Gastrocnemius medialis (tissue), 4 donors: Measurements from ENCODE around the gene FBRSL1. TPM values are rescaled to one million over a fixed set of nuclear protein-coding genes. Genes with fewer than 3 reads are reported as not detected.

Source experiments
- ATAC-seq, 2 donors: fragments of 150-250 bp; one replicate each; pipeline ENCODE4 v1.9.1; 2016
- DNase-seq, 2 donors: peaks; one replicate each; pipeline ENCODE4 v3.0.0-alpha.2; 2019
- H3K27ac ChIP-seq, 4 donors: fragments of 200-600 bp; sonication (generic); 1 replicate in 1 of 4; 2 replicates in 3 of 4; pipeline ENCODE4 v1.5.1; 2016 to 2018; ENCODE audit warnings: mild to moderate bottlenecking in 2 of 4, moderate library complexity in 1 of 4
- H3K27me3 ChIP-seq, 3 donors: fragments of 200-600 bp; sonication (generic) in 2 of 3; 1 replicate in 1 of 3; 2 replicates in 2 of 3; pipeline versions ENCODE4 v1.5.1 to v1.6.0; 2016 to 2019; ENCODE audit warnings: mild to moderate bottlenecking in 1 of 3, moderate library complexity in 1 of 3
- H3K36me3 ChIP-seq, 2 donors: fragments of 200-600 bp; sonication (generic) in 1 of 2; one replicate each; pipeline ENCODE4 v1.5.1; 2017 to 2018
- H3K4me1 ChIP-seq, 2 donors: fragments of 200-600 bp; sonication (generic) in 1 of 2; one replicate each; pipeline ENCODE4 v1.5.1; 2016 to 2017; ENCODE audit warnings: mild to moderate bottlenecking in 2 of 2
- H3K4me3 ChIP-seq, 4 donors: fragments of 200-600 bp; sonication (generic) in 3 of 4; 1 replicate in 1 of 4; 2 replicates in 3 of 4; pipeline ENCODE4 v1.5.1; 2016 to 2019; ENCODE audit warnings: mild to moderate bottlenecking in 2 of 4
- H3K9me3 ChIP-seq, 3 donors: fragments of 200-600 bp; sonication (generic) in 2 of 3; 1 replicate in 1 of 3; 2 replicates in 2 of 3; pipeline ENCODE4 v1.5.1; 2016 to 2019
- POLR2A ChIP-seq, 2 donors: fragments of 450-650 bp; IDR thresholded peaks; one replicate each; pipeline ENCODE4 v1.6.1; 2017; ENCODE audit warnings: antibody characterized with exemption in 2 of 2, mild to moderate bottlenecking in 2 of 2, moderate library complexity in 2 of 2
- in situ Hi-C, 4 donors: fragments of 200-750 bp; cut with MboI; loops; one replicate each; pipeline versions ENCODE4 v1.15.0 to v1.8.0; 2017; ENCODE audit warnings: low sequenced_read_pairs in 4 of 4
- intact Hi-C: fragments of 100-400 bp; cut with DNase I; formaldehyde crosslinking; loops from one replicate; pipeline ENCODE4 v1.15.1; 2023; ENCODE audit warnings: low total_unique reads
- total RNA-seq, 4 donors: library from RNA; depleted of rRNA; stranded (reverse); fragments of >200 nt; gene quantifications; one replicate each; pipeline versions ENCODE4 v1.1.0 to v1.2.3, GENCODE V29; 2016
- TF ChIP-seq, protein P1 (sequence below), 5 experiments: fragments of 450-650 bp in 3 of 5; fragments of 200-600 bp in 2 of 5; sonication (generic) in 2 of 5; IDR thresholded peaks in 4 of 5; conservative IDR thresholded peaks in 1 of 5; 1 replicate in 4 of 5; 2 replicates in 1 of 5; pipeline ENCODE4 v1.5.1; 2016 to 2019; ENCODE audit warnings: antibody characterized with exemption in 5 of 5, mild to moderate bottlenecking in 3 of 5, moderate library complexity in 3 of 5

The FBRSL1 gene
- total RNA-seq, 4 donors from 2014 or later: 8.4 to 29.4 (median 22.8) TPM

DNA sequence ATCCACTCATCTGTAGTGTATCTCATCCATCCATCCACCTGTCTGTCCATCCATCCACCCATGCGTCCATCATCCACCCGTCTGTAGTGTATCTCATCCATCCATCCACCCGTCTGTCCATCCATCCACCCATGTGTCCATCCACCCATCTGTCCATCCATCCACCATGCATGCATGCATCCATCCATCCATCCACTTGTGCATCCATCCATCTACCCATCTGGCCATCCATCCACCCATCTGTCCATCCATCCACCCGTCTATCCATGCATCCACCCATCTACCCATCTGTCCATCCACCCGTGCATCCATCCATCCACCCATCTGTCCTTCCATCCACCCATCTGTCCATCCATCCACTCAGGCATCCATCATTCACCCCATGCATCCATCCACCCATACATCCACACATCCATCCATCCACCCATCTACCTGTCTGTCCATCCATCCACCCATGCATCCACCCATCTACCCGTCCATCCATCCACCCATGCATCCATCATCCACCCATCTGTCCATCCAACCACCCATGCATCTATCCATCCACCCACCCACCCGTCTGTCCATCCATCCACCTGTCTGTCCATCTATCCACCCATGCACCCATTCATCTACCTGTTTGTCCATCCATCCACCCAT lies 28.5 kb downstream of the FBRSL1 start:
- no peaks in the 10 kb centered on the region for H3K27me3 ChIP-seq
- TF ChIP-seq, protein P1, sequence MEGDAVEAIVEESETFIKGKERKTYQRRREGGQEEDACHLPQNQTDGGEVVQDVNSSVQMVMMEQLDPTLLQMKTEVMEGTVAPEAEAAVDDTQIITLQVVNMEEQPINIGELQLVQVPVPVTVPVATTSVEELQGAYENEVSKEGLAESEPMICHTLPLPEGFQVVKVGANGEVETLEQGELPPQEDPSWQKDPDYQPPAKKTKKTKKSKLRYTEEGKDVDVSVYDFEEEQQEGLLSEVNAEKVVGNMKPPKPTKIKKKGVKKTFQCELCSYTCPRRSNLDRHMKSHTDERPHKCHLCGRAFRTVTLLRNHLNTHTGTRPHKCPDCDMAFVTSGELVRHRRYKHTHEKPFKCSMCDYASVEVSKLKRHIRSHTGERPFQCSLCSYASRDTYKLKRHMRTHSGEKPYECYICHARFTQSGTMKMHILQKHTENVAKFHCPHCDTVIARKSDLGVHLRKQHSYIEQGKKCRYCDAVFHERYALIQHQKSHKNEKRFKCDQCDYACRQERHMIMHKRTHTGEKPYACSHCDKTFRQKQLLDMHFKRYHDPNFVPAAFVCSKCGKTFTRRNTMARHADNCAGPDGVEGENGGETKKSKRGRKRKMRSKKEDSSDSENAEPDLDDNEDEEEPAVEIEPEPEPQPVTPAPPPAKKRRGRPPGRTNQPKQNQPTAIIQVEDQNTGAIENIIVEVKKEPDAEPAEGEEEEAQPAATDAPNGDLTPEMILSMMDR (IDR thresholded peaks at IDR 0.05 in 4 of 5, conservative IDR thresholded peaks at IDR 0.05 in 1 of 5): no peak
- TF ChIP-seq POLR2A (IDR thresholded peaks at IDR 0.05): no peak
- intact Hi-C loops: no loop called here
- H3K36me3 ChIP-seq: peaks cover 0 to 4% of the 10 kb centered on the region in 2 donors
- ATAC-seq (no peak), DNase-seq (no peak)
- H3K9me3 ChIP-seq: no peaks in the 10 kb centered on the region
- no peak overlapping the region for H3K4me3 ChIP-seq
- peaks cover 1 to 6% of the 10 kb centered on the region in 2 donors for H3K4me1 ChIP-seq
- H3K27ac ChIP-seq: no peak overlapping the region
- in situ Hi-C loops: no loop called here

DNA sequence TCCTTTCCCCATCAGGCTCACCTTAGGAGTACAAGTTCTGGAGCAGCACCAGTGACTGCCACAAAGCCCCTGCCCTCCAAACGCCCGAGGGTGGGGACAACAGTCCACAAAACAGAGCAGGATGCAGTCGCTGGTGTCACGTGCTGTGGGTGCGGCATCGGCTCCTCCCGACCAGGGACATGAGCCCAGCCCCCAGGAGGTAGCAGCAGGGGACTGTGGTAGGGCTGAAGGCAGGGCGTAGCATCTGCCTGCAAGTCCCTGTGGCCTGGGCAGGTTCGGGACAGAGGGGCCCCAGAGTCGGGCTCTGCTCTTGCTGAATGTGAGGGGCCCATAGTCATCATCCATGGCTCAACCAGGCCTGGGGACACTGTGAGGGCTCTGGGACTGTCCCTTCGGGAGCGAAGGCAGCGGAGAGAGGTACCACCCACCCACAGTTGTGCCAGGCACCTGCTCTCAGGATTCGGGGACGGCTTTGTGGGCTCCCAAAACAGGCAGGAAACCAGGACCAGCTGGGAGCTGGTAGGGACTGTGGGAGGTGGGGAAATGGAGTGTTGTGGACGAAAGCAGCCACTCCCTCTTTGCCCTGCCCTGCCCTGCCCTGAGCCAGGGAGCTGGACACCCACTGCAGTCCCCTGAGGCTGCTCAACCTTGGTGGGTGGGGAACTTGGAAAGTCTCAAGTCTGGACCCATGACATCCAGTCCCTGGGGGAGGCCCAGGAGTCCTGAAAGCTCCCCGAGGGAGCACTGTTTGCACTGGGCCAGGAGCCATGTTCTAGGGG lies 30.7 kb downstream of the FBRSL1 start:
- TF ChIP-seq POLR2A (IDR thresholded peaks at IDR 0.05): no peak
- TF ChIP-seq, protein P1 (IDR thresholded peaks at IDR 0.05 in 4 of 5, conservative IDR thresholded peaks at IDR 0.05 in 1 of 5): no peak
- intact Hi-C loops (no loop called here), in situ Hi-C loops (no loop called here)
- Histone ChIP-seq H3K4me1 (peaks cover 6% of the 10 kb centered on the region in 2 donors), H3K27ac (no peak overlapping the region), H3K9me3 (no peaks in the 10 kb centered on the region), H3K4me3 (no peak overlapping the region), H3K36me3 (peaks cover 0 to 4% of the 10 kb centered on the region in 2 donors), H3K27me3 (no peaks in the 10 kb centered on the region)
- DNase-seq: no peak
- ATAC-seq: no peak

DNA sequence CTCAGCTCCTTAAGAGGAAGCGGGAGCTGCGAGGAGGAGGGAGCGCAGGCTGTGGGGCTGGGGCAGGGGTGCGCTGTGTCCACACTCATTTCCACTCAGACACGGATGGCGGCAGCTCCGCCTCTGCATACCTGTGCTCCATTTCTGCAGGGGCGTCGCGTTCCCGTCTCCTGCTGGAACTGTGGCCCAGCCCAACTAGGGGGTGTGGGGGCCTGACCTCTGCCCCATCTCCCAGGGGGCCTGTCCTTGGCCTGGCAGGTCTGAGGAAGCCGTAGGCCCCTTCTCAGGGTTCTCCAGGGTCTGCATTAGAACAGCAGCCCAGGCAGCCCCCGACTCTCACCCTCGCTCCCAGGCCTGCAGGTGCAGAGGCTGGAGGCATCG lies 31.2 kb downstream of the FBRSL1 start:
- no peaks in the 10 kb centered on the region for H3K27me3 ChIP-seq
- intact Hi-C loops (no loop called here), in situ Hi-C loops (no loop called here)
- H3K27ac ChIP-seq: no peak overlapping the region
- TF ChIP-seq POLR2A (IDR thresholded peaks at IDR 0.05): no peak
- TF ChIP-seq, protein P1 (IDR thresholded peaks at IDR 0.05 in 4 of 5, conservative IDR thresholded peaks at IDR 0.05 in 1 of 5): no peak
- H3K4me3 ChIP-seq: no peak overlapping the region
- H3K4me1 ChIP-seq: peaks cover 6% of the 10 kb centered on the region in 2 donors
- no peaks in the 10 kb centered on the region for H3K9me3 ChIP-seq
- DNase-seq (no peak), ATAC-seq (no peak)
- H3K36me3 ChIP-seq: peaks cover 0 to 4% of the 10 kb centered on the region in 2 donors

DNA sequence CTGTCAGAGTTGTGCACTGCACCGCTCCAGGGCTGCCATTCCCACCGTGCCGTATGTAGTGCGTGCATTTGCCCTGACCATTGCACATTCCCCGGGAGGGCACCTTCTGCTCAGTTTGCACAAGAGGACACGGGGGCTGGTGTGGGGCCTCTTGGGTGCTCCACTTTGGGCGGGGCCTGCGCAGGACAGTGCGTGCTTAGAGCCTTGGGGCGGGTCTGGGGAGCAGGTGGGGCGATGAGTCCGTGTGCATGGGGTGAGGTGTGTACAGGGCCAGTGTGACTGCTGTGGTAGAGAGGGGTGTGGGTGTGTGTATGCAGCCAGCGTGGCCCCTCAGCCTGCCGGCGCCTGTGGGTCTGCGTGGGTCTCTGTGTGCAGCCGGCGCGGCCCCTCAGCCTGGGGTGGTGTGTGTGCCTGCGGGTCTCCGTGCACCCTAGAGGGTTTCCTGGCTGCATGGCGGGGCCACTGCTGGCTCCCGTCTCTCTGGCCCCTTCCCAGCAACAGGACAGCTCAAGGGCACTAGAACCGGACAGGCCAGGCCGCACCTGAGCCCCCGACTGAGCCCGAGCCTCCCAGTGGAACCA lies 31.9 kb downstream of the FBRSL1 start:
- no peak overlapping the region for H3K27ac ChIP-seq
- intact Hi-C loops: no loop called here
- DNase-seq (no peak), ATAC-seq (no peak)
- no peak overlapping the region for H3K4me3 ChIP-seq
- peaks cover 6% of the 10 kb centered on the region in 2 donors for H3K4me1 ChIP-seq
- in situ Hi-C loops: no loop called here
- TF ChIP-seq POLR2A (IDR thresholded peaks at IDR 0.05): no peak
- TF ChIP-seq, protein P1 (IDR thresholded peaks at IDR 0.05 in 4 of 5, conservative IDR thresholded peaks at IDR 0.05 in 1 of 5): no peak
- H3K27me3 ChIP-seq: no peaks in the 10 kb centered on the region
- no peaks in the 10 kb centered on the region for H3K36me3 ChIP-seq
- H3K9me3 ChIP-seq: no peaks in the 10 kb centered on the region
